ENCODE data around the gene FBXL7.

- TF ChIP-seq, protein P1, sequence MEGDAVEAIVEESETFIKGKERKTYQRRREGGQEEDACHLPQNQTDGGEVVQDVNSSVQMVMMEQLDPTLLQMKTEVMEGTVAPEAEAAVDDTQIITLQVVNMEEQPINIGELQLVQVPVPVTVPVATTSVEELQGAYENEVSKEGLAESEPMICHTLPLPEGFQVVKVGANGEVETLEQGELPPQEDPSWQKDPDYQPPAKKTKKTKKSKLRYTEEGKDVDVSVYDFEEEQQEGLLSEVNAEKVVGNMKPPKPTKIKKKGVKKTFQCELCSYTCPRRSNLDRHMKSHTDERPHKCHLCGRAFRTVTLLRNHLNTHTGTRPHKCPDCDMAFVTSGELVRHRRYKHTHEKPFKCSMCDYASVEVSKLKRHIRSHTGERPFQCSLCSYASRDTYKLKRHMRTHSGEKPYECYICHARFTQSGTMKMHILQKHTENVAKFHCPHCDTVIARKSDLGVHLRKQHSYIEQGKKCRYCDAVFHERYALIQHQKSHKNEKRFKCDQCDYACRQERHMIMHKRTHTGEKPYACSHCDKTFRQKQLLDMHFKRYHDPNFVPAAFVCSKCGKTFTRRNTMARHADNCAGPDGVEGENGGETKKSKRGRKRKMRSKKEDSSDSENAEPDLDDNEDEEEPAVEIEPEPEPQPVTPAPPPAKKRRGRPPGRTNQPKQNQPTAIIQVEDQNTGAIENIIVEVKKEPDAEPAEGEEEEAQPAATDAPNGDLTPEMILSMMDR (IDR thresholded peaks at IDR 0.05): no peak
- TF ChIP-seq POLR2A (IDR thresholded peaks at IDR 0.05): no peak
Measured at GRCh38 chr5:15637886-15638285, 137.9 kb downstream of the FBXL7 start.
